H1 (cell line): ENCODE data around the gene ATP6V1F. TPM values are rescaled to one million over a fixed set of nuclear protein-coding genes. Genes with fewer than 3 reads are reported as not detected.

Experiments
- CTCF ChIA-PET: fragments of 300-600 bp; sonication (Branson Sonifier 250); formaldehyde crosslinking; loops from one replicate; lab custom pipeline; 2021; ENCODE audit not compliant: partially characterized antibody; lab: Charles Lee
- POLR2A ChIA-PET: fragments of 300-600 bp; sonication (Branson Sonifier 250); formaldehyde crosslinking; loops from one replicate; lab custom pipeline; 2021; ENCODE audit warnings: inconsistent platforms; ENCODE audit not compliant: partially characterized antibody; lab: Charles Lee
- DNase-seq, 2 experiments: peaks; one replicate each; pipeline versions ENCODE4 v3.0.0 to v3.0.0-alpha.2; 2010 to 2022; ENCODE audit warnings: low spot score in 2 of 2, low read depth in 1 of 2, mixed read lengths in 1 of 2
- FAIRE-seq: peaks from 2 replicates; lab custom pipeline; 2011; peaks lifted over from hg19 to GRCh38; lab: Jason Lieb, UNC
- H2AFZ ChIP-seq: 2 replicates; pipeline ENCODE4 v1.8.1; 2012; ENCODE audit warnings: low read length, inconsistent platforms
- H2AK5ac ChIP-seq: 2 replicates; pipeline ENCODE4 v1.6.1; 2013; ENCODE audit warnings: low read depth, low read length
- H2BK120ac ChIP-seq: replicated peaks from 2 replicates; pipeline ENCODE3; 2013; ENCODE audit warnings: low read depth, low read length, inconsistent platforms
- H2BK12ac ChIP-seq: 2 replicates; pipeline ENCODE4 v1.6.1; 2013; ENCODE audit warnings: low read depth, low read length
- H2BK15ac ChIP-seq: 2 replicates; pipeline ENCODE4 v1.6.1; 2013; ENCODE audit warnings: low read length
- H2BK20ac ChIP-seq: 2 replicates; pipeline ENCODE4 v1.6.1; 2013; ENCODE audit warnings: low read length
- H2BK5ac ChIP-seq: 2 replicates; pipeline ENCODE4 v1.6.1; 2013; ENCODE audit warnings: low read depth, low read length
- H3K14ac ChIP-seq: 2 replicates; pipeline ENCODE4 v1.6.1; 2013; ENCODE audit warnings: inconsistent platforms; ENCODE audit not compliant: insufficient read length
- H3K18ac ChIP-seq: 2 replicates; pipeline ENCODE4 v1.6.1; 2013; ENCODE audit warnings: low read length; ENCODE audit errors: extremely low read depth
- H3K23ac ChIP-seq: 2 replicates; pipeline ENCODE4 v1.6.1; 2013; ENCODE audit warnings: inconsistent platforms; ENCODE audit not compliant: insufficient read length
- H3K23me2 ChIP-seq: 2 replicates; pipeline ENCODE4 v1.6.1; 2013; ENCODE audit warnings: low read depth, low read length
- H3K27ac ChIP-seq: 2 replicates; pipeline ENCODE4 v1.6.1; 2011; ENCODE audit warnings: low read depth, low read length, inconsistent platforms
- H3K27me3 ChIP-seq, 4 experiments: replicated peaks in 1 of 4; 1 replicate in 1 of 4; 2 replicates in 3 of 4; pipeline versions ENCODE4 v1.6.1 to v1.8.1; 2011 to 2013; ENCODE audit warnings: low read length in 3 of 4, mild to moderate bottlenecking in 3 of 4, inconsistent platforms in 2 of 4, mixed read lengths in 2 of 4, moderate library complexity in 1 of 4; ENCODE audit not compliant: control insufficient read depth in 3 of 4, insufficient read depth in 3 of 4; ENCODE audit errors: extremely low read depth in 1 of 4
- H3K36me3 ChIP-seq, 4 experiments: 2 replicates each; pipeline versions ENCODE4 v1.6.1 to v1.8.1; 2011 to 2013; ENCODE audit warnings: mild to moderate bottlenecking in 4 of 4, low read length in 3 of 4, moderate library complexity in 2 of 4, control low read depth in 1 of 4, inconsistent platforms in 1 of 4; ENCODE audit not compliant: insufficient read depth in 4 of 4, control insufficient read depth in 2 of 4
- H3K4ac ChIP-seq: replicated peaks from 2 replicates; pipeline ENCODE3; 2013; ENCODE audit warnings: low read length, low read depth, mixed read lengths, inconsistent platforms; ENCODE audit not compliant: insufficient read length
- H3K4me1 ChIP-seq, 4 experiments: replicated peaks in 1 of 4; 1 replicate in 1 of 4; 2 replicates in 3 of 4; pipeline versions ENCODE4 v1.6.1 to v1.8.1; 2011 to 2013; ENCODE audit warnings: low read length in 3 of 4, inconsistent platforms in 2 of 4, mixed read lengths in 1 of 4; ENCODE audit not compliant: insufficient read depth in 4 of 4, control insufficient read depth in 3 of 4
- H3K4me2 ChIP-seq, 2 experiments: 2 replicates each; pipeline versions ENCODE4 v1.6.1 to v1.8.1; 2011 to 2013; ENCODE audit warnings: low read depth in 2 of 2, low read length in 2 of 2, control low read depth in 1 of 2, inconsistent platforms in 1 of 2, mild to moderate bottlenecking in 1 of 2; ENCODE audit not compliant: insufficient read depth in 1 of 2
- H3K4me3 ChIP-seq, 4 experiments: fragments of 200-600, 300-600 bp in 1 of 4; sonication (generic), shearing (Covaris generic), sonication (Bioruptor Twin) in 1 of 4; 2 replicates each; pipeline versions ENCODE4 v1.5.1 to v1.8.1; 2011 to 2016; ENCODE audit warnings: low read length in 4 of 4, low read depth in 3 of 4, control low read depth in 2 of 4, inconsistent platforms in 2 of 4, mild to moderate bottlenecking in 2 of 4, mixed read lengths in 1 of 4, moderate library complexity in 1 of 4; ENCODE audit not compliant: insufficient read depth in 2 of 4; ENCODE audit errors: extremely low read depth in 1 of 4
- H3K56ac ChIP-seq: replicated peaks from 2 replicates; pipeline ENCODE3; 2013; ENCODE audit warnings: low read depth, mild to moderate bottlenecking, mixed read lengths, low read length, inconsistent platforms; ENCODE audit not compliant: insufficient read length
- H3K79me1 ChIP-seq: 2 replicates; pipeline ENCODE4 v1.6.1; 2013; ENCODE audit warnings: low read depth, low read length, control low read depth
- H3K79me2 ChIP-seq, 2 experiments: 2 replicates each; pipeline versions ENCODE4 v1.6.1 to v1.8.1; 2012 to 2013; ENCODE audit warnings: low read length in 2 of 2, mild to moderate bottlenecking in 2 of 2, inconsistent platforms in 1 of 2; ENCODE audit not compliant: insufficient read depth in 2 of 2, control insufficient read depth in 1 of 2
- H3K9ac ChIP-seq, 4 experiments: replicated peaks in 1 of 4; 1 replicate in 1 of 4; 2 replicates in 3 of 4; pipeline versions ENCODE4 v1.6.1 to v1.8.1; 2011 to 2013; ENCODE audit warnings: low read depth in 3 of 4, low read length in 3 of 4, control low read depth in 2 of 4, mild to moderate bottlenecking in 2 of 4, moderate library complexity in 2 of 4, inconsistent platforms in 1 of 4; ENCODE audit errors: extremely low read depth in 1 of 4
- H3K9me3 ChIP-seq, 2 experiments: 2 replicates each; pipeline versions ENCODE4 v1.6.1 to v1.8.1; 2012 to 2013; ENCODE audit warnings: mild to moderate bottlenecking in 2 of 2, moderate library complexity in 2 of 2, control low read depth in 1 of 2, inconsistent platforms in 1 of 2, low read depth in 1 of 2, low read length in 1 of 2, mixed read lengths in 1 of 2; ENCODE audit not compliant: insufficient read depth in 2 of 2
- H4K20me1 ChIP-seq, 2 experiments: replicated peaks in 1 of 2; 2 replicates each; pipeline versions ENCODE3 to v1.8.1; 2011 to 2013; ENCODE audit warnings: inconsistent platforms in 2 of 2, low read length in 2 of 2, mild to moderate bottlenecking in 1 of 2; ENCODE audit not compliant: insufficient read depth in 2 of 2, control insufficient read depth in 1 of 2
- H4K5ac ChIP-seq: 2 replicates; pipeline ENCODE4 v1.6.1; 2013; ENCODE audit warnings: low read length, low read depth, mixed read lengths, inconsistent platforms; ENCODE audit not compliant: insufficient read length
- H4K8ac ChIP-seq: 2 replicates; pipeline ENCODE4 v1.8.0; 2013; ENCODE audit warnings: mild to moderate bottlenecking, moderate library complexity, low read length, inconsistent platforms; ENCODE audit not compliant: insufficient read depth; ENCODE audit errors: extremely low read depth
- H4K91ac ChIP-seq: replicated peaks from 2 replicates; pipeline ENCODE3; 2013; ENCODE audit warnings: low read length, mixed read lengths, inconsistent platforms; ENCODE audit not compliant: insufficient read length
- BACH1 ChIP-seq: IDR thresholded peaks from 2 replicates; pipeline ENCODE4 v1.6.1; 2012; ENCODE audit warnings: low read length, improper control_type of control experiment
- BRCA1 ChIP-seq: IDR thresholded peaks from 2 replicates; pipeline ENCODE4 v1.6.1; 2012; ENCODE audit warnings: low read depth, low read length, improper control_type of control experiment
- CREB1 ChIP-seq: IDR thresholded peaks from 2 replicates; pipeline ENCODE4 v1.6.1; 2012; ENCODE audit warnings: inconsistent platforms
- GTF2F1 ChIP-seq: IDR thresholded peaks from 2 replicates; pipeline ENCODE4 v1.6.1; 2012; ENCODE audit warnings: low read depth, low read length, improper control_type of control experiment, borderline replicate concordance
- KDM4A ChIP-seq: IDR thresholded peaks from one replicate; pipeline ENCODE4 v1.7.1; 2012; ENCODE audit warnings: low read depth, mild to moderate bottlenecking, moderate library complexity, low read length, inconsistent platforms; ENCODE audit not compliant: severe bottlenecking
- MAFK ChIP-seq: IDR thresholded peaks from 2 replicates; pipeline ENCODE4 v1.6.1; 2012; ENCODE audit warnings: low read depth, mild to moderate bottlenecking, improper control_type of control experiment, low read length
- POLR2A ChIP-seq, 2 experiments: IDR thresholded peaks; 1 replicate in 1 of 2; 2 replicates in 1 of 2; pipeline ENCODE4 v1.6.1; 2011; ENCODE audit warnings: low read depth in 2 of 2, low read length in 2 of 2, mild to moderate bottlenecking in 2 of 2; ENCODE audit errors: control extremely low read depth in 1 of 2
- YY1 ChIP-seq: IDR thresholded peaks from 2 replicates; pipeline ENCODE4 v1.6.1; 2011; ENCODE audit warnings: low read depth, mild to moderate bottlenecking, low read length
- WGBS, 2 experiments: shearing (Covaris generic) in 1 of 2; methylation state at CpG; one replicate each; pipeline versions ENCODE4 v1.1.6 to v1.1.7; 2013 to 2015; ENCODE audit warnings: low lambda C conversion rate in 2 of 2, mixed read lengths in 2 of 2, inconsistent platforms in 1 of 2, low coverage in 1 of 2, missing lambda C conversion rate in 1 of 2; ENCODE audit not compliant: insufficient replicate concordance in 2 of 2, insufficient coverage in 1 of 2, insufficient read length in 1 of 2; ENCODE audit errors: extremely low coverage in 1 of 2, missing lambda C conversion rate in 1 of 2; 5-methylcytosine and 5-hydroxymethylcytosine counted together
- polyA plus RNA-seq, 7 experiments: library from polyadenylated mRNA; depleted of rRNA in 3 of 7; stranded (reverse) in 5 of 7; unstranded in 2 of 7; fragments of >200 nt in 5 of 7; fragments of 200-250 nt in 2 of 7; gene quantifications; 1 replicate in 5 of 7; 2 replicates in 1 of 7; 4 replicates in 1 of 7; pipeline versions ENCODE4 v1.2.1 to v1.2.3, GENCODE V29; 2011 to 2013; ENCODE audit warnings: missing spikeins in 2 of 7, mixed read lengths in 2 of 7
- total RNA-seq: library from RNA; stranded (reverse); fragmentation: NEBNext Ultra II Directional; extraction: Animal tissue kit (Norgen Biotek cat#: 25700); gene quantifications from 2 replicates; pipeline ENCODE4 v1.2.1, GENCODE V29; 2021
- TF ChIP-seq, protein P1 (sequence below): IDR thresholded peaks from 2 replicates; pipeline ENCODE4 v1.6.1; 2012; ENCODE audit warnings: inconsistent platforms
- TF ChIP-seq, protein P2 (sequence below): IDR thresholded peaks from 2 replicates; pipeline ENCODE4 v1.6.1; 2012; ENCODE audit warnings: low read length, inconsistent platforms

Gene ATP6V1F
- total and polyA plus RNA-seq, 2 of the 8 experiments (the other 6 are each of a cell fraction or from before 2014, with no cell fraction given): 104 to 318 TPM

DNA sequence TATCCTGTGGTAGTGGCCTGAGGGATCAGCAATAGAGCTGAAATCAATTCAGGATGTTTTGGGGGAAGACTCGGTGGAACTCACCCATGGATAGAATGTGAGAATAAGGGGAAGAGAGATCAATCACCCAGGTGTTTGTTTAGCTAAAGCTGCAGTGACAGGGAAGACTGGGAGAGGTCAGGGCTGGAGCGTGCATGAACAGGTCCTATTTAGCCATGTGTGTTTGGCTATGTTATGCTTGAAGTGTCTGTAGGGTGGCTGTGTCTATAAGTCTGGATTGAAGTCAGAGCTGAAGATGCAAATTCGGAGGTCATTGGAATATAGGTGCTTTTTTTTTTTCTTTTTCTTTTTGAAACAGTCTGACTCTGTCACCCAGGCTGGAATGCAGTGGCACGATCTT lies 4.6 kb downstream of the ATP6V1F start:
- Histone ChIP-seq H2AFZ (no peak overlapping the region), H2BK15ac (no peak overlapping the region), H3K23me2 (peaks cover 16% of the 10 kb centered on the region), H3K27ac (no peak overlapping the region), H3K56ac (no peak overlapping the region), H3K9me3 (no peaks in the 10 kb centered on the region), H2BK12ac (no peak overlapping the region), H3K4ac (no peak overlapping the region), H3K27me3 (peaks cover 5 to 41% (median 35%) of the 10 kb centered on the region in 4 experiments), H4K91ac (no peak overlapping the region), H2BK120ac (no peak overlapping the region), H2AK5ac (no peak overlapping the region), H3K4me1 (peaks cover 0 to 21% (median 12%) of the 10 kb centered on the region in 4 experiments; a peak in 6 of 7 replicates), H3K18ac (no peak overlapping the region), H3K36me3 (no peaks in the 10 kb centered on the region), H3K14ac (no peak overlapping the region), H3K23ac (no peak overlapping the region), H3K79me1 (no peaks in the 10 kb centered on the region), H4K5ac (no peak overlapping the region), H3K4me2 (no peak overlapping the region; a peak in 1 of 4 replicates), H4K20me1 (peaks cover 3 to 20% of the 10 kb centered on the region in 2 experiments), H3K9ac (no peak overlapping the region), H2BK5ac (no peak overlapping the region), H3K79me2 (no peaks in the 10 kb centered on the region), H3K4me3 (no peak overlapping the region), H2BK20ac (no peak overlapping the region), H4K8ac (no peak overlapping the region)
- CTCF ChIA-PET: interaction anchor here (1.0 to 10.2 kb wide), 7 partner anchors 10 to 224 kb away, joined by 3 to 148 read pairs (median 5); no protein-coding TSS in a partner anchor
- POLR2A ChIA-PET: interaction anchor here (0.6 to 4.5 kb wide), 6 partner anchors 8 to 408 kb away, joined by 3 to 27 read pairs (median 4); no protein-coding TSS in a partner anchor
- FAIRE-seq (no peak), DNase-seq (no peak)
- TF ChIP-seq BACH1 (no peak), BRCA1 (no peak), CREB1 (no peak), POLR2A (IDR thresholded peaks at IDR 0.05; ENCODE audit: control extremely low read depth in 1 of 2, low read depth in 2 of 2, low read length in 2 of 2) (no peak), KDM4A (no peak), YY1 (no peak), GTF2F1 (no peak), MAFK (no peak)
- TF ChIP-seq, protein P1, sequence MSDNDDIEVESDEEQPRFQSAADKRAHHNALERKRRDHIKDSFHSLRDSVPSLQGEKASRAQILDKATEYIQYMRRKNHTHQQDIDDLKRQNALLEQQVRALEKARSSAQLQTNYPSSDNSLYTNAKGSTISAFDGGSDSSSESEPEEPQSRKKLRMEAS: no peak
- TF ChIP-seq, protein P2, sequence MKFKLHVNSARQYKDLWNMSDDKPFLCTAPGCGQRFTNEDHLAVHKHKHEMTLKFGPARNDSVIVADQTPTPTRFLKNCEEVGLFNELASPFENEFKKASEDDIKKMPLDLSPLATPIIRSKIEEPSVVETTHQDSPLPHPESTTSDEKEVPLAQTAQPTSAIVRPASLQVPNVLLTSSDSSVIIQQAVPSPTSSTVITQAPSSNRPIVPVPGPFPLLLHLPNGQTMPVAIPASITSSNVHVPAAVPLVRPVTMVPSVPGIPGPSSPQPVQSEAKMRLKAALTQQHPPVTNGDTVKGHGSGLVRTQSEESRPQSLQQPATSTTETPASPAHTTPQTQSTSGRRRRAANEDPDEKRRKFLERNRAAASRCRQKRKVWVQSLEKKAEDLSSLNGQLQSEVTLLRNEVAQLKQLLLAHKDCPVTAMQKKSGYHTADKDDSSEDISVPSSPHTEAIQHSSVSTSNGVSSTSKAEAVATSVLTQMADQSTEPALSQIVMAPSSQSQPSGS: no peak
- WGBS, 2 experiments: 80% methylated on average over 4 of the region's 4 CpGs; no CpG with 5 or more reads in 1 of the 2 experiments
